Adrenal gland (tissue), 12 donors: ENCODE measurements around the gene PHTF1. TPM values are rescaled to one million over a fixed set of nuclear protein-coding genes. Genes with fewer than 3 reads are reported as not detected.

Experiments used
- DNase-seq, 7 donors: peaks; one replicate each; pipeline ENCODE4 v3.0.0-alpha.2; 2019 to 2020
- H3K27ac ChIP-seq, 5 donors: fragments of 200-600 bp; sonication (generic) in 4 of 5; 1 replicate in 3 of 5; 2 replicates in 2 of 5; pipeline versions ENCODE4 v1.5.1 to v1.8.0; 2016 to 2020; ENCODE audit warnings: mild to moderate bottlenecking in 1 of 5
- H3K27me3 ChIP-seq: fragments of 200-600 bp; 2 replicates; pipeline ENCODE4 v1.8.0; 2021
- H3K36me3 ChIP-seq, 2 donors: fragments of 200-600 bp; replicated peaks in 1 of 2; 1 replicate in 1 of 2; 2 replicates in 1 of 2; pipeline versions ENCODE4 v1.5.1 to v1.8.0; 2018 to 2022
- H3K4me1 ChIP-seq, 2 donors: fragments of 200-600 bp; replicated peaks in 1 of 2; 1 replicate in 1 of 2; 2 replicates in 1 of 2; pipeline versions ENCODE4 v1.5.1 to v1.8.0; 2018 to 2021
- H3K4me3 ChIP-seq, 4 donors: fragments of 200-600 bp; sonication (generic) in 3 of 4; one replicate each; pipeline ENCODE4 v1.5.1; 2016 to 2018
- H3K9me3 ChIP-seq, 3 donors: fragments of 200-600 bp; sonication (generic) in 1 of 3; replicated peaks in 1 of 3; 1 replicate in 2 of 3; 2 replicates in 1 of 3; pipeline versions ENCODE4 v1.5.1 to v1.8.0; 2016 to 2021
- POLR2A ChIP-seq, 2 donors: fragments of 450-650 bp; IDR thresholded peaks; one replicate each; pipeline ENCODE4 v1.6.1; 2017; ENCODE audit warnings: antibody characterized with exemption in 2 of 2, mild to moderate bottlenecking in 2 of 2, moderate library complexity in 1 of 2
- WGBS, 4 donors: extraction: QIAGEN DNeasy Blood & Tissue Kit in 2 of 4; methylation state at CpG; one replicate each; pipeline versions ENCODE4 v1.1.5 to v1.1.7; 2013 to 2017; 5-methylcytosine and 5-hydroxymethylcytosine counted together
- intact Hi-C, 2 donors: fragments of 100-400 bp; cut with DNase I; formaldehyde crosslinking; loops; one replicate each; pipeline versions ENCODE4 v1.14.1 to v1.15.0; 2022 to 2023
- polyA plus RNA-seq, 3 donors: library from polyadenylated mRNA; stranded (reverse); fragments of 200-250 nt in 2 of 3; fragments of 350-450 nt in 1 of 3; fragmentation: Illumina TruSeq in 1 of 3; extraction: RNeasy Lipid Tissue Mini Kit (QIAGEN cat#74804) in 1 of 3; gene quantifications; one replicate each; pipeline ENCODE4 v1.2.3, GENCODE V29; 2013 to 2014
- total RNA-seq, 9 donors: library from RNA; depleted of rRNA in 4 of 9; stranded (reverse); fragments of >200 nt in 4 of 9; fragments of 120-200 nt in 1 of 9; fragmentation: NEBNext Ultra II Directional in 1 of 9; extraction: Animal tissue kit (Norgen Biotek cat#: 25700) in 1 of 9; gene quantifications; one replicate each; pipeline versions ENCODE4 v1.1.0 to v1.2.4, GENCODE V29; 2013 to 2023
- TF ChIP-seq, protein P1 (sequence below), 6 experiments: fragments of 450-650 bp in 4 of 6; fragments of 200-600 bp in 2 of 6; sonication (generic) in 1 of 6; IDR thresholded peaks; 1 replicate in 5 of 6; 2 replicates in 1 of 6; pipeline versions ENCODE4 v1.5.1 to v1.8.0; 2016 to 2021; ENCODE audit warnings: antibody characterized with exemption in 6 of 6, mild to moderate bottlenecking in 2 of 6, moderate library complexity in 1 of 6
- donor health status: healthy with polysubstance abuse.
- donor health status: Bipolar disorder and iron deficiency.
- donor health status: DM: yes; HTN: yes; CAD: no.
- donor health status: DM: no; HTN: no; CAD: no.
- donor health status: DM: no; HTN: no; CAD: no.
- donor health status: DM: yes; HTN: yes; CAD: no.

The PHTF1 gene
- total and polyA plus RNA-seq, 12 donors, result 9.7 to 37.9 (median 20.2) TPM

DNA sequence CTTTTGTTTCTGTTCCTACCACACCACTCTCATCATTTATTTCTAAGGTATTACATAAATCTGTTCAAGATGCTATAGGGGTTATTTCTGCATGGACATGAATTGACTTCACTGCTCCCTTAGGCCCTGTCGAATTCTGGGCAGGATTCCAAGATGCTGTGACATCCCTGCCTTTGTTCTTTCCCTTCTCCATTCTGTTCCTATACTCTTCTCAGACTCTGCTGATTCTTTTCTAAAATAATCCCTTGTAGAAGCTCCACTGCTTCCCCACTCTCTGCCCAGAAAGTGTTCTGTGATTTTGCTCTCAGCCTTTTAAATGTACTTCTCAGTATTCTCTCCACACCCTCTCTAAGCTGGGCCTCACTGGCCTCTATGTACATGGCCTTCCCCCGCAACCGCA is 99.2 kb downstream of the PHTF1 start:
- no peaks in the 10 kb centered on the region for H3K27me3 ChIP-seq
- 55 to 71% (median 64%) methylated on average over 3 of the region's 3 CpGs for WGBS, 4 donors
- peaks cover 0 to 9% of the 10 kb centered on the region in 2 donors for H3K4me1 ChIP-seq
- no peaks in the 10 kb centered on the region for H3K9me3 ChIP-seq
- TF ChIP-seq, protein P1, sequence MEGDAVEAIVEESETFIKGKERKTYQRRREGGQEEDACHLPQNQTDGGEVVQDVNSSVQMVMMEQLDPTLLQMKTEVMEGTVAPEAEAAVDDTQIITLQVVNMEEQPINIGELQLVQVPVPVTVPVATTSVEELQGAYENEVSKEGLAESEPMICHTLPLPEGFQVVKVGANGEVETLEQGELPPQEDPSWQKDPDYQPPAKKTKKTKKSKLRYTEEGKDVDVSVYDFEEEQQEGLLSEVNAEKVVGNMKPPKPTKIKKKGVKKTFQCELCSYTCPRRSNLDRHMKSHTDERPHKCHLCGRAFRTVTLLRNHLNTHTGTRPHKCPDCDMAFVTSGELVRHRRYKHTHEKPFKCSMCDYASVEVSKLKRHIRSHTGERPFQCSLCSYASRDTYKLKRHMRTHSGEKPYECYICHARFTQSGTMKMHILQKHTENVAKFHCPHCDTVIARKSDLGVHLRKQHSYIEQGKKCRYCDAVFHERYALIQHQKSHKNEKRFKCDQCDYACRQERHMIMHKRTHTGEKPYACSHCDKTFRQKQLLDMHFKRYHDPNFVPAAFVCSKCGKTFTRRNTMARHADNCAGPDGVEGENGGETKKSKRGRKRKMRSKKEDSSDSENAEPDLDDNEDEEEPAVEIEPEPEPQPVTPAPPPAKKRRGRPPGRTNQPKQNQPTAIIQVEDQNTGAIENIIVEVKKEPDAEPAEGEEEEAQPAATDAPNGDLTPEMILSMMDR (IDR thresholded peaks at IDR 0.05), result no peak
- no peak for TF ChIP-seq POLR2A (IDR thresholded peaks at IDR 0.05)
- intact Hi-C loops, result no loop called here
- DNase-seq, result no peak
- no peak overlapping the region for H3K4me3 ChIP-seq
- H3K36me3 ChIP-seq, result no peaks in the 10 kb centered on the region
- no peak overlapping the region for H3K27ac ChIP-seq

DNA sequence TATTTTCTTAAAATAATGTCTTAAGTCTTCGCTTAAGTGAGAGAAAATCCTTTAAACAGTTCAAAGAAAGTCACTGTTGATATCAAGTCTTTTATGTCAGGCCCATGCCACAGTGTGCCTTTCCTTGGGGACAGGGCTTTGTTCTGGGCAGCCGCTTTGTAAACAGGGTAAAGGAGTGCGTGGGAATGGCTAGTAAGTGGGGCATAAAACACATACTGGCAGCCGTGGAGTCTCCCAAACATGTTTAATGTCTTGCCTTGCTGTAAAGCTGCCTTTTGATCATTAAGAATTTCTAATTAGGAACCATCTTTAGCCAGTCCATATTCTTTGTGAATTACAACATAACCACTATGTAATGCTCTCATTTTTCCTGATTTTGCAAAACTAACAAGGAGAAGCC is 99.7 kb downstream of the PHTF1 start:
- no peaks in the 10 kb centered on the region for H3K27me3 ChIP-seq
- no peak overlapping the region for H3K27ac ChIP-seq
- no peak overlapping the region for H3K4me3 ChIP-seq
- peaks cover 0 to 9% of the 10 kb centered on the region in 2 donors for H3K4me1 ChIP-seq
- WGBS, 4 donors, result 88 to 97% (median 92%) methylated on average over 4 of the region's 4 CpGs
- TF ChIP-seq, protein P1 (IDR thresholded peaks at IDR 0.05), result no peak
- no peak for TF ChIP-seq POLR2A (IDR thresholded peaks at IDR 0.05)
- H3K9me3 ChIP-seq, result no peaks in the 10 kb centered on the region
- no peaks in the 10 kb centered on the region for H3K36me3 ChIP-seq
- no peak for DNase-seq
- intact Hi-C loops, result no loop called here

DNA sequence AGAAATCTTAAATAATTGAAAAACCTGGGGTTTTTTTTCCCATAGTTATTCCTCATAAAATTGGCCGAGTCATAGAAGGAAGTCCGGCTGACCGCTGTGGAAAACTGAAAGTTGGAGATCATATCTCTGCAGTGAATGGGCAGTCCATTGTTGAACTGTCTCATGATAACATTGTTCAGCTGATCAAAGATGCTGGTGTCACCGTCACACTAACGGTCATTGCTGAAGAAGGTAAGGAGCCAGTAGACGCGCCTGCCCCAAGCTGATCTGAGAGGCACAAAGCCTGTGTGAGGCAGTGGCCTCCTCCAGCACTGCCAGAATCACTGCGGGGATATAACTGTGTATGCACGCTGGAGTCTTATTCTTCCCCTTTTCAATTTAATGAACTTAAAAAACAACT is 100.3 kb downstream of the PHTF1 start:
- intact Hi-C loops, result no loop called here
- Histone ChIP-seq H3K4me3 (no peak overlapping the region), H3K36me3 (no peaks in the 10 kb centered on the region), H3K27me3 (no peaks in the 10 kb centered on the region), H3K4me1 (peaks cover 0 to 9% of the 10 kb centered on the region in 2 donors), H3K27ac (no peak overlapping the region), H3K9me3 (peaks cover 0 to 4% (median 0%) of the 10 kb centered on the region in 3 donors)
- DNase-seq, result peak in 1 of 7 donors; percentile 17
- TF ChIP-seq, protein P1 (IDR thresholded peaks at IDR 0.05), result no peak
- no peak for TF ChIP-seq POLR2A (IDR thresholded peaks at IDR 0.05)
- 89 to 97% (median 92%) methylated on average over 9 of the region's 9 CpGs for WGBS, 4 donors

DNA sequence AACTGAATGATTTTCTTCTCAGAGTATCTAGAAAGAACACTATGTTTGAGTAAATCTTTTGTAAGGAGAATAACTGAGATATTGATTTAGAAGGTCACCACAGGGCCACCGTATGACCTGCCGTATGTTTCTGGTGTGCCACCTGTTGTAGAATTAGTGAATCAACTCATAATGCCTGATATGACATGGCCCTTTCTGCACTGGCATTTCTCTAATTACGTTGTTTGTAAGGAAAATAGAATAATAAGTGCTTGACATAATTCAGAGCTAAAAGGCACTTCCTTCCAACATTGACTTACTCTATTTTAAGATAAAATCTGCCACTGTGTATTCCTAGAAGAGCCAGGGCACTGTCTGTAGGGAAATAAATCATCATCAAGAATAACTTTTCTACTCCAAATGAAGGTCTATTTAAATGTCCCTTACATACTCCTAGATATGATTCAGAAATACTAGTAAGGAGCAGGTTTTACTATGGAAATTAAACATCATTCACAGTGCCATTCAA is 101.7 kb downstream of the PHTF1 start:
- Histone ChIP-seq H3K9me3 (peaks cover 0 to 5% (median 0%) of the 10 kb centered on the region in 3 donors), H3K4me3 (no peak overlapping the region), H3K27ac (no peak overlapping the region), H3K27me3 (no peaks in the 10 kb centered on the region), H3K4me1 (peaks cover 0 to 9% of the 10 kb centered on the region in 2 donors), H3K36me3 (no peaks in the 10 kb centered on the region)
- intact Hi-C loops, result no loop called here
- TF ChIP-seq POLR2A (IDR thresholded peaks at IDR 0.05), result no peak
- TF ChIP-seq, protein P1 (IDR thresholded peaks at IDR 0.05), result no peak
- WGBS, 4 donors, result 38 to 50% (median 46%) methylated on average over 3 of the region's 3 CpGs
- no peak for DNase-seq
